ENCODE measurements around the gene CREB5.

Gene CREB5

DNA sequence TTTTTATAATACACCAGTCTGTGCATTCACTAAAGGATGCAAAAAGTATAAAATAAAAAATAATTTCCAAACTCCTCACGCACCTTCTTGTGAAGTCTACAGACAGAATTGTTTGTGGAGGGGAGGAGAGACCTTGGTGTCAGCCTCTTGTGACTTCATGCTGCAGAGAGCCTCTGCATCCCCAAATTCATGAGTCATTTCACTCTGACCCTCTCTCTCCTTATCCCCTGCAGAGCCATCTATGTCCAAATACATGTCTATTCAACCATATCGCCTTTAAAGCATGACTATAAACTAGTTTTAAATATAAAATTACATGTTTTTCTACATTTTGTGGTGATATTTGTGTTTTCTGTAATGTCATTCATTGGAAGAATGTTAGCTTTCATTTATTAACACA, 6.0 kb downstream of the CREB5 start:
- no peak for TF ChIP-seq BACH2 (CRISPR knock-in tag; IDR thresholded peaks at IDR 0.05; ENCODE audit: borderline replicate concordance)
- no peak for TF ChIP-seq ZFP30 (CRISPR knock-in tag; IDR thresholded peaks at IDR 0.05)
- TF ChIP-seq TCF4 (CRISPR knock-in tag; IDR thresholded peaks at IDR 0.05; ENCODE audit: borderline replicate concordance), result no peak
- TF ChIP-seq RARB (CRISPR knock-in tag; IDR thresholded peaks at IDR 0.05), result no peak
- no peak for TF ChIP-seq TOX (CRISPR knock-in tag; IDR thresholded peaks at IDR 0.05; ENCODE audit: borderline replicate concordance)
- TF ChIP-seq GLIS3 (CRISPR knock-in tag; IDR thresholded peaks at IDR 0.05), result no peak
- no peak for ATAC-seq

DNA sequence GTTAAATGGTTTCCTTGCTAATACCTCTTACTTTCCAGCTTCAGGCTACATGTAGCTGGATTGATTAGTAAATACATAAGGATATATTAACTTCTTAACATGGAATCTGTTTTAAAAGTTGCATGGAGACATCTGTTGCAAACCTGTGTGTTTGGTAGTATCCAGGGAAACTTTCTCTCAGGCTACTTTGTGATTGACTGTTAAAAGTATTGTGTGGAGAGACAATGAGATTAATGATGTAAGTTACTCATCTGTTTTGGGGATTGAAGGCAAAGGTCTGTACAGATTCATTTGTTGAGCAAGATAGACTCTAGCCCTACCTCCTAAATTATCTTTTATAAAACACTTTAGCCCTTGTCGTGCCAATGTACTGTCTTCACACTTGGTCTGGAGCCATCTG, 6.6 kb downstream of the CREB5 start:
- ATAC-seq, result no peak
- TF ChIP-seq ISL1 (CRISPR knock-in tag; IDR thresholded peaks at IDR 0.05) (0 out of 2 replicates have a peak, but pooled peaks have one; percentile 12), RARB (CRISPR knock-in tag; IDR thresholded peaks at IDR 0.05) (no peak)

DNA sequence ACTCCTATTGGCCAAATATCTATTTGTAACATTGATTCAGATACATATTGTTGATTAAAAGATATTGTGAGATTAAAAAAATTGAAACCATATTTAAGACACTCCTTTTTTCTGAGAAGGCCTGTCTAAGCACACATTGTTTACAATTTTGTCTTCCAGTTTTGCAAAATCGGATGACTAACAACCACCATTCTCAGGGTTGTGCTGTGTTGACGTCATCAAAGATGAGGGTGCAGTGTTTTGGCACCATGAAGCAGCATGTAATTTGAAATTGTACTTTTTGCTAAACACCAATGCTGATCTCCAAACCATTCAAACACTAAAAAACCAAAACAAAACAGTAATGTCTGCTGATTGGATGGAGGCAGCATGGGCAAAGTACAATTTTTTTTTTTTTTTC, 7.4 kb downstream of the CREB5 start:
- ATAC-seq, result no peak
- no peak for TF ChIP-seq CSDC2 (CRISPR knock-in tag; IDR thresholded peaks at IDR 0.05)
- TF ChIP-seq TCF4 (CRISPR knock-in tag; IDR thresholded peaks at IDR 0.05; ENCODE audit: borderline replicate concordance), result no peak
- no peak for TF ChIP-seq ESRRG (CRISPR knock-in tag; IDR thresholded peaks at IDR 0.05)
- TF ChIP-seq, protein P1, sequence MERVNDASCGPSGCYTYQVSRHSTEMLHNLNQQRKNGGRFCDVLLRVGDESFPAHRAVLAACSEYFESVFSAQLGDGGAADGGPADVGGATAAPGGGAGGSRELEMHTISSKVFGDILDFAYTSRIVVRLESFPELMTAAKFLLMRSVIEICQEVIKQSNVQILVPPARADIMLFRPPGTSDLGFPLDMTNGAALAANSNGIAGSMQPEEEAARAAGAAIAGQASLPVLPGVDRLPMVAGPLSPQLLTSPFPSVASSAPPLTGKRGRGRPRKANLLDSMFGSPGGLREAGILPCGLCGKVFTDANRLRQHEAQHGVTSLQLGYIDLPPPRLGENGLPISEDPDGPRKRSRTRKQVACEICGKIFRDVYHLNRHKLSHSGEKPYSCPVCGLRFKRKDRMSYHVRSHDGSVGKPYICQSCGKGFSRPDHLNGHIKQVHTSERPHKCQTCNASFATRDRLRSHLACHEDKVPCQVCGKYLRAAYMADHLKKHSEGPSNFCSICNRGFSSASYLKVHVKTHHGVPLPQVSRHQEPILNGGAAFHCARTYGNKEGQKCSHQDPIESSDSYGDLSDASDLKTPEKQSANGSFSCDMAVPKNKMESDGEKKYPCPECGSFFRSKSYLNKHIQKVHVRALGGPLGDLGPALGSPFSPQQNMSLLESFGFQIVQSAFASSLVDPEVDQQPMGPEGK (CRISPR knock-in tag; IDR thresholded peaks at IDR 0.05; ENCODE audit: borderline replicate concordance), result no peak

DNA sequence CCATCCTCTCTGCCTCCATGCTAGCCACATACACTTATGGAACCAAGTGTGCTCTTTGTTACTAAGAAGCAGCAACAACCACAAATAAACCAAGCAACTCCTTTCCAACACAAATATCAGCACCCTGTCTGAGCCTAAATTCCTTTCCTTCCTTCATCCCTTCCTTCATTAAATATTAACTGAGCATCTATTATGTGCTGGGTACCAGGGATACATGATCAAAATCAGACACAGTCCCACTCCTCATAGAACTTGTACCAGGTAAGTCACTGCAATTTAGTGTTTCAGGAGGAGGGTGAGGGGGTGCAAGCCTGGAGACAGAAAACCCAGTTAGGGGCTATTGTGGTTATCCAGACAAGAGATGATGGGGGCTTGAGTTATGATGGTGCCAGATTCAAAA, 10.8 kb downstream of the CREB5 start:
- no peak for ATAC-seq
- TF ChIP-seq, protein P1 (CRISPR knock-in tag; IDR thresholded peaks at IDR 0.05; ENCODE audit: borderline replicate concordance), result no peak
- TF ChIP-seq ESRRG (CRISPR knock-in tag; IDR thresholded peaks at IDR 0.05) (no peak), SNAI2 (CRISPR knock-in tag; IDR thresholded peaks at IDR 0.05) (no peak), ZNF70 (CRISPR knock-in tag; IDR thresholded peaks at IDR 0.05) (no peak), TOX (CRISPR knock-in tag; IDR thresholded peaks at IDR 0.05; ENCODE audit: borderline replicate concordance) (no peak), ZC3H10 (CRISPR knock-in tag; IDR thresholded peaks at IDR 0.05) (no peak)

DNA sequence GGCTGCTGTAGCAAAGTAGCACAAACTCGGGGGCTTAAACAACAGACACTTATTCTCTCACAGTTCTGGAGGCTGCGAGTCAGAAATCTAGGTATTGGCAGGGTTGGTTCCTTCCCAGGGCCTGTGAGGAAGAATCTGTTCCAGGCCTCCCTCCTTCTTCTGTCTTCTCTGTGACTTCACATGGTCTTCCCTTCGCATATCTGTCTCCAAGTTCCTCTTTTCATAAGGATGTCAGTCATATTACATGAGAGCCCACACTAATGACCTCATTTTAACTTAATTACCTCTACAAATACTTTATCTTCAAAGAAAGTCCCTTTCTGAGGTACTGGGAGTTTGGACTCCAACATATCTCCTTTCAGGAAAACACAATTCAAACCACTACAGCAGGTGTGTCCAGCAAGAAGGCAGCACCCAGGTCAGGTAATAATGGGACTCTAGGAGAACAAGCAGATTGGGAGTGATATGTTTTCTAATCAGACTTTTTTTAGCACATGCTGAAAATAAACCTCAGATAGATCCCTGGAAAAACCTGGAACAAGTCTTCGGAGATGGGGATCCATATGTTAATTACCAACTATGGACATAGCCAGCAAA, 11.7 kb downstream of the CREB5 start:
- ATAC-seq, result no peak
- TF ChIP-seq, protein P2, sequence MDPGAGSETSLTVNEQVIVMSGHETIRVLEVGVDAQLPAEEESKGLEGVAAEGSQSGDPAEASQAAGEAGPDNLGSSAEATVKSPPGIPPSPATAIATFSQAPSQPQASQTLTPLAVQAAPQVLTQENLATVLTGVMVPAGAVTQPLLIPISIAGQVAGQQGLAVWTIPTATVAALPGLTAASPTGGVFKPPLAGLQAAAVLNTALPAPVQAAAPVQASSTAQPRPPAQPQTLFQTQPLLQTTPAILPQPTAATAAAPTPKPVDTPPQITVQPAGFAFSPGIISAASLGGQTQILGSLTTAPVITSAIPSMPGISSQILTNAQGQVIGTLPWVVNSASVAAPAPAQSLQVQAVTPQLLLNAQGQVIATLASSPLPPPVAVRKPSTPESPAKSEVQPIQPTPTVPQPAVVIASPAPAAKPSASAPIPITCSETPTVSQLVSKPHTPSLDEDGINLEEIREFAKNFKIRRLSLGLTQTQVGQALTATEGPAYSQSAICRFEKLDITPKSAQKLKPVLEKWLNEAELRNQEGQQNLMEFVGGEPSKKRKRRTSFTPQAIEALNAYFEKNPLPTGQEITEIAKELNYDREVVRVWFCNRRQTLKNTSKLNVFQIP (CRISPR knock-in tag; IDR thresholded peaks at IDR 0.05; ENCODE audit: borderline replicate concordance, low read depth), result no peak
- no peak for TF ChIP-seq ZNF70 (CRISPR knock-in tag; IDR thresholded peaks at IDR 0.05)

DNA sequence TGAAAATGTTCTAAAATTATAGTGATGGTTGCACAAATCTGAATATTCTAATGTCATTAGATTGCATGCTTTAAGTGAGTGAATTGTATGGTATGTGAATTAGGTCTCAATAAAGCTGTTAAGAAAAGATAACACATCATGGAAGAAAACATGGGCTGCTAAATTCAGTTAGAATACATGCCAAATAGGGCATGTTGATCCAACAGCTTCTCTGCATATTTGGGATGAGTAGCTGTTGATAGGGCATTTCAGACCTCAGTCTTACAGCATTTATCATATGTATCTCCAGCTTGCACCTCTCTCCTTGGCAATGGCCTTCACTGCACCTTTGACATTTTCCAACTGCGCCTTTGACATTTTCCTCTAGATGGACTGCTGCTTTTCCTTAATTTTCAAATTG, 13.2 kb downstream of the CREB5 start:
- TF ChIP-seq, protein P1 (CRISPR knock-in tag; IDR thresholded peaks at IDR 0.05; ENCODE audit: borderline replicate concordance), result no peak
- no peak for TF ChIP-seq BACH2 (CRISPR knock-in tag; IDR thresholded peaks at IDR 0.05; ENCODE audit: borderline replicate concordance)
- no peak for TF ChIP-seq ZFP3 (CRISPR knock-in tag; IDR thresholded peaks at IDR 0.05)
- TF ChIP-seq GLIS3 (CRISPR knock-in tag; IDR thresholded peaks at IDR 0.05), result no peak
- no peak for TF ChIP-seq CSDC2 (CRISPR knock-in tag; IDR thresholded peaks at IDR 0.05)
- TF ChIP-seq ZFP30 (CRISPR knock-in tag; IDR thresholded peaks at IDR 0.05), result no peak
- no peak for TF ChIP-seq TCF4 (CRISPR knock-in tag; IDR thresholded peaks at IDR 0.05; ENCODE audit: borderline replicate concordance)
- no peak for TF ChIP-seq ZNF70 (CRISPR knock-in tag; IDR thresholded peaks at IDR 0.05)
- TF ChIP-seq, protein P3, sequence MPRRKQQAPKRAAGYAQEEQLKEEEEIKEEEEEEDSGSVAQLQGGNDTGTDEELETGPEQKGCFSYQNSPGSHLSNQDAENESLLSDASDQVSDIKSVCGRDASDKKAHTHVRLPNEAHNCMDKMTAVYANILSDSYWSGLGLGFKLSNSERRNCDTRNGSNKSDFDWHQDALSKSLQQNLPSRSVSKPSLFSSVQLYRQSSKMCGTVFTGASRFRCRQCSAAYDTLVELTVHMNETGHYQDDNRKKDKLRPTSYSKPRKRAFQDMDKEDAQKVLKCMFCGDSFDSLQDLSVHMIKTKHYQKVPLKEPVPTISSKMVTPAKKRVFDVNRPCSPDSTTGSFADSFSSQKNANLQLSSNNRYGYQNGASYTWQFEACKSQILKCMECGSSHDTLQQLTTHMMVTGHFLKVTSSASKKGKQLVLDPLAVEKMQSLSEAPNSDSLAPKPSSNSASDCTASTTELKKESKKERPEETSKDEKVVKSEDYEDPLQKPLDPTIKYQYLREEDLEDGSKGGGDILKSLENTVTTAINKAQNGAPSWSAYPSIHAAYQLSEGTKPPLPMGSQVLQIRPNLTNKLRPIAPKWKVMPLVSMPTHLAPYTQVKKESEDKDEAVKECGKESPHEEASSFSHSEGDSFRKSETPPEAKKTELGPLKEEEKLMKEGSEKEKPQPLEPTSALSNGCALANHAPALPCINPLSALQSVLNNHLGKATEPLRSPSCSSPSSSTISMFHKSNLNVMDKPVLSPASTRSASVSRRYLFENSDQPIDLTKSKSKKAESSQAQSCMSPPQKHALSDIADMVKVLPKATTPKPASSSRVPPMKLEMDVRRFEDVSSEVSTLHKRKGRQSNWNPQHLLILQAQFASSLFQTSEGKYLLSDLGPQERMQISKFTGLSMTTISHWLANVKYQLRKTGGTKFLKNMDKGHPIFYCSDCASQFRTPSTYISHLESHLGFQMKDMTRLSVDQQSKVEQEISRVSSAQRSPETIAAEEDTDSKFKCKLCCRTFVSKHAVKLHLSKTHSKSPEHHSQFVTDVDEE (CRISPR knock-in tag; IDR thresholded peaks at IDR 0.05), result no peak
- TF ChIP-seq ISL1 (CRISPR knock-in tag; IDR thresholded peaks at IDR 0.05), result no peak
- ATAC-seq, result no peak

Data from SK-N-SH treated with all-trans-retinoic acid at 6 μM for 48 hours (cell line).